Motor neuron (in vitro differentiated cells): Measurements from ENCODE around the gene SLC6A9. TPM values are rescaled to one million over a fixed set of nuclear protein-coding genes. Genes with fewer than 3 reads are reported as not detected.

Experiments used
- ATAC-seq, 8 experiments: fragments of 200-7000 bp; cut with Tn5 transposase; replicated peaks in 6 of 8; 2 replicates each; pipeline ENCODE4 v1.8.0; 2021; ENCODE audit warnings: mild to moderate bottlenecking in 8 of 8, moderate library complexity in 8 of 8
- H3K27ac ChIP-seq, 2 donors: fragments of 250-450 bp; sonication (Bioruptor Pico); 2 replicates each; pipeline ENCODE4 v1.9.0; 2021; ENCODE audit warnings: antibody characterized with exemption in 2 of 2, mild to moderate bottlenecking in 2 of 2, moderate library complexity in 1 of 2
- H3K4me1 ChIP-seq, 2 donors: fragments of 250-450 bp; sonication (Bioruptor Pico); replicated peaks in 1 of 2; 2 replicates each; pipeline ENCODE4 v1.6.1; 2021; ENCODE audit warnings: antibody characterized with exemption in 2 of 2, mild to moderate bottlenecking in 2 of 2, moderate library complexity in 1 of 2
- H3K4me3 ChIP-seq, 5 donors: fragments of 250-450 bp; sonication (Bioruptor Pico); 2 replicates each; pipeline ENCODE4 v1.9.0; 2021; ENCODE audit warnings: antibody characterized with exemption in 5 of 5, mild to moderate bottlenecking in 5 of 5, moderate library complexity in 4 of 5
- WGBS, 10 experiments: fragments of 450-650 bp; shearing (Covaris generic); methylation state at CpG; one replicate each; pipeline ENCODE4 v1.0.0; 2022; 5-methylcytosine and 5-hydroxymethylcytosine counted together
- in situ Hi-C, 9 experiments: fragments of 400-800 bp; cut with MboI; loops; one replicate each; pipeline ENCODE4 v1.15.0; 2021; ENCODE audit warnings: low sequenced_read_pairs in 9 of 9, low pct_unique_long_range_greater_than_20kb in 2 of 9; ENCODE audit not compliant: unreplicated experiment in 9 of 9
- total RNA-seq, 8 experiments: library from RNA; unstranded; fragments of 300-600 nt; gene quantifications; 2 replicates each; pipeline versions ENCODE4 v1.2.3 to v1.2.4, GENCODE V29; 2022

The SLC6A9 gene
- total RNA-seq, 8 experiments from 2014 or later = 5.2 to 31.6 (median 14.1) TPM

DNA sequence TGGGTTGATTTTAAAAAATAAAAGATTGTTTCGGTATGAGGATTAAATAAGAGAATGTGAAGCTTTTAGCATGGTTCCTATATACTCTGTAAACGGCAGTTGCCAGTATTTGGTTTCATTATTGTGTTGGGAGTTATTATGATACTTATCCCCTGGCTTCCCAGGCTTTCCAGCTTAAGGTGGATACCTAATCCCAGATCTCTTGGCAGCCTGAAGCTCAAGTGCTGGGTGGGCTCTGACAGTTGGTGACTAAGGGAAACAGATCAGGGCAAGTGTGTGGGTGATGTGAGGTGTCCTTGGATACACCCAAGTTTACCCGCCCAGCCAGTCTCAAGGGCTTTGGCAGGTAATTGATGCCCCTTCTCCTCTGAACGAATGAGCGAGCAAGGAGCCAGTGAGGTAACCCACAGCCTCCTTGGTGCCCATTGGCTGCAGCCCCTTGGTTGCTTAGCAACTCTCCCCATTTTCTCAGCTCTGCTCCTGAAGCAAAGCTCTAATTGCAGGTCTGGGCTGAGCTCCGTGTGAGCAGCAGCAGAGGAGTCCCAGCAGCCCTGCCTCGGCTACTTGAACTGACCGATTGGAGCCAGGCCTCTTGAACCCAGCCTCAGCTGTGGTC, 78.4 kb downstream of the SLC6A9 start:
- 27 to 100% (median 57%) methylated on average over 1 to 8 of the region's 8 CpGs; no CpG with 5 or more reads in 1 of the 10 experiments for WGBS, 10 experiments
- ATAC-seq = peak in 5 of 8 experiments; percentile 96 to 98 (median 96)
- Histone ChIP-seq H3K27ac (peak overlapping the region; percentile 53 to 59), H3K4me1 (peaks cover 26 to 34% of the 10 kb centered on the region in 2 donors), H3K4me3 (peak overlapping the region; percentile 9 to 16 (median 12))
- in situ Hi-C loops = no loop called here

DNA sequence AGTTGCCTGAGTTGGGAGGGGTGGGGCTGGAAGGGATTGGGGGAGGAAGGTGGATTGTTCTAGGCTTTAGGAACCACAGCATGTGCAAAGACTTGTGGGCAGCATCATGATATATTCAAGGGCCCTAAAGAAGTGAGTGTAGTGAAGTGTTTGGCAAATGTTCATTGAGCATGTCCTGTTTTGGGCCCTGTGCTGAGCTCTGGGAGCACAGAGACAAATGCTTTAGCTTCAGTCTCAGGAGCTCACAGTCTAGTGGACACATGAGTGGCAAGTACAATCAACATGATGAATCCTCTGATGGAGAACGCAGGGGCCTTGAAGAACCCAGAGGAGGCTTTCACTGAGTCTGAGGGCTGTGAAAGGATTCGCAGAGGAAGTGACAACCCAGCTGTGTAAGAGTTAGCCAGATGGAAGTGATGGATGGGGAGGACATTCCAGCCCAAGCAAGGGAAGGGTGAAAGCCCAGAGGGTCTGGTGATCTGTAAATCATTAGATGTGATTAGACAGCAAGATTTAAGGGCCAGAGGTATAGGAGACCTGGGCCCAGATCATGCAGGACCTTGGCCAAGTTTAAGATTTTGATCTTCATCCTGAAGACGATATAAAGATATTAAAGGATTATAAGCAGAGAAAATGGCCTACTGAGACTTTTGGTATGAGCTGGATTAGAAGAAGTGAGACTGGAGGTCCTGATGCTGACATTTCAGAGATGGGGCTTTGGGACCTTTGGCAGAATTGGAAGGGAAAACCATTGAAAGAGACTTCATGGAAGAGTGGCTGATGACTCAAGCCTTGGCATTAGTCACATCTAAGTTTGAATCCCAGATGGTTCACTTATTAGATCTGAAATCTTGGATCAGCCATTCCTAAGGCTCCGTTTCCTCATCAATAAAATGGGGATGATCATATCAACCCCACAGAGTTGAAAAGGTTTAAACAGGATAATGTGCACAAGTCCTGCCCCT, 80.0 kb downstream of the SLC6A9 start:
- in situ Hi-C loops = no loop called here
- Histone ChIP-seq H3K4me1 (peaks cover 29 to 37% of the 10 kb centered on the region in 2 donors), H3K27ac (no peak overlapping the region), H3K4me3 (no peak overlapping the region)
- ATAC-seq = no peak
- WGBS, 10 experiments = 65 to 100% (median 80%) methylated on average over 1 to 4 of the region's 4 CpGs; no CpG with 5 or more reads in 3 of the 10 experiments

- in situ Hi-C loops = loop anchor here in 6 of 9 experiments (10.0 to 25.0 kb wide), 3 partner anchors 185 to 412 kb away; partner anchors contain the start of gene PTPRF (in 4 of the 6)
- 0 to 100% (median 87%) methylated on average over 1 to 11 of the region's 13 CpGs; no CpG with 5 or more reads in 3 of the 10 experiments for WGBS, 10 experiments
Measured at GRCh38 chr1:43949678-43950077, 81.6 kb downstream of the SLC6A9 start.

DNA sequence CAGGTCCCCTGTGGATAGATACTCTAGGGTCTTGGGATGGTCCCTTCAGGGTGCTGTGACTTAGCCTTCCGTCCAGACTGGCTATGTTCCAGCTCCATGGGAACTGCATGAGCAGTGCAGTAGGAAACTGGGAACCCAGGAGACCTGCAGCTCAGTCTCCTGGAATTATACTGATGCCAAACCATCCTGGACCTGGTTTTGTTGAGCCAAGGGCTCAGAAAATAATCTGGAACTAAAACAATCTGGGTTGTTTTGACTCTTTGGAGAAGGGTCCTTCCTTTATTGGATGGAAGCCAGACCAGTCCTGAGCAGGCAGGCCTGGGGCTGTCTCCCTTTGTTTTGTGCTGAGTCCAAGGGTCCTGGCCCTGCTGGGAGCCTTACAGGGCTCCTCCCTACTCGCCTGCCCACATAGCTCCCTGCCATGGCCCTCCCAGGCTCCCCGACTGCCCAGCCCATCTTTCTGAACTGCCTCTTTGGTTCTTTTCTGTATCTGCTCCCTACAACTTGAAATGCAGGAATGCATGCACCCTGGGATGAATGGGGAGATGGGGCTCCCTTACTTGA, 83.3 kb downstream of the SLC6A9 start:
- H3K4me1 ChIP-seq = peaks cover 21 to 28% of the 10 kb centered on the region in 2 donors
- in situ Hi-C loops = loop anchor here in 6 of 9 experiments (10.0 to 25.0 kb wide), 3 partner anchors 183 to 411 kb away; partner anchors contain the start of gene PTPRF (in 4 of the 6)
- 8 to 100% (median 44%) methylated on average over 1 to 3 of the region's 3 CpGs; no CpG with 5 or more reads in 3 of the 10 experiments for WGBS, 10 experiments
- no peak overlapping the region for H3K27ac ChIP-seq
- no peak for ATAC-seq
- H3K4me3 ChIP-seq = peak overlapping the region; percentile 57 to 88 (median 65)

More at GRCh38 chr1:43949678-43950077, 81.6 kb downstream of the SLC6A9 start:
- Histone ChIP-seq H3K27ac (no peak overlapping the region), H3K4me3 (no peak overlapping the region), H3K4me1 (peaks cover 37 to 44% of the 10 kb centered on the region in 2 donors)
- ATAC-seq = no peak

DNA sequence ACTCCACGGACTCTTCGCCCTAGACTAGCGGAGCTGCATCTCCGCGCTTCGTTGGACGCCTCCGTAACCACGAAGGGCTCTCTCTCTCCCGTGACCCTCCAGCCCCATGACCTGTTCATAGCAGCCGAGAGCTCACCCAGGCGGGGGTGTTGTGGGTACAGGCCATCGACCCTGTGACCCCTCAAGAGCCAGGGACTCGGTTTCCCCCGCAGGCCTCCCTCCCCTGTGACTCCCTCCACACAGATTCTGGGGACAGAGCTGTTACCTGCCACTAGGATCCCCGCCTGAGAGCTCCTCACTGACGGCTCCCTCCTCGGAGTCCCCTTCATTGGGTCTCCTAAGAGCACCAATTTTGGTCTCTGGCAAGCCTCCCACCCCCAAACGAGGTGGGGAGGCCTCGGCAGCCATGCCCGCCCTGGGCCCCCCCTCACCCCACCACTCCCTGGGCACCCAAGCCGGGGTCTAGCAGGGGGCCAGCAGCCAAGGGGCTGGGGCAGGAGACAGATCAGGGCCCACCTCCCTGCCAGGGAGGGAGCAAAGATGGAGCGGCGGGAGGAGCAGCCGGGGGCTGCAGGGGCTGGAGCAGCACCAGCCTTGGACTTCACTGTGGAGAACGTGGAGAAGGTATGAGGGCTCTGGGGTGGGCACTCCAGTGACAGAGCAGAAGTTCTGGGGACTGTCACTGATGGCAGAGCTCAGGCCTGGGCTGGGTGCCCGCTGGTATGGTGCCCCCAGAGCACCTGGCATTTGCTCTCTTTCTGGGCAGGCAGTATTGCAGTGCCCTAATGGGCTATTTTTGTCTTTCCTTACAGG, 84.0 kb downstream of the SLC6A9 start:
- Histone ChIP-seq H3K4me1 (peaks cover 17 to 23% of the 10 kb centered on the region in 2 donors), H3K4me3 (peak overlapping the region; percentile 57 to 88 (median 65)), H3K27ac (peak overlapping the region; percentile 97 to 100)
- ATAC-seq = no peak
- in situ Hi-C loops = loop anchor here in 6 of 9 experiments (10.0 to 25.0 kb wide), 3 partner anchors 182 to 410 kb away; partner anchors contain the start of gene PTPRF (in 4 of the 6)
- WGBS, 10 experiments = 0 to 67% (median 8%) methylated on average over 1 to 11 of the region's 27 CpGs; no CpG with 5 or more reads in 5 of the 10 experiments

Other genes starting within 250 kb of the SLC6A9 start
- gene ARTN, start 97.7 kb downstream of the SLC6A9 start, total RNA-seq = 1 to 10 TPM in 4 of 8 experiments, under 1 TPM in 4; 0.21 to 3.5 (median 1.3) TPM
- 10 to 100 TPM; 21.1 to 30.4 (median 26.7) TPM for gene IPO13, start 84.5 kb downstream of the SLC6A9 start, total RNA-seq
- 10 to 100 TPM; 18.8 to 45.2 (median 36.7) TPM for gene DPH2, start 61.5 kb downstream of the SLC6A9 start, total RNA-seq
- 100 to 1,000 TPM; 106 to 333 (median 237) TPM for gene ATP6V0B, start 56.5 kb downstream of the SLC6A9 start, total RNA-seq
- gene B4GALT2, start 52.3 kb downstream of the SLC6A9 start, total RNA-seq = 10 to 100 TPM; 36.6 to 83.3 (median 54.3) TPM
- gene CCDC24, start 39.9 kb downstream of the SLC6A9 start, total RNA-seq = 10 to 100 TPM in 2 of 8 experiments, 1 to 10 TPM in 6; 2.9 to 13.3 (median 6.3) TPM
- under 1 TPM in 5 of 8 experiments, not detected in 3; 0.09 to 0.62 (median 0.17) TPM for gene KLF17, start 87.4 kb upstream of the SLC6A9 start, total RNA-seq
- under 1 TPM in 2 of 8 experiments, not detected in 6; 0.13 to 0.19 TPM for gene KLF18, start 110.2 kb upstream of the SLC6A9 start, total RNA-seq
- gene DMAP1, start 182.0 kb upstream of the SLC6A9 start, total RNA-seq = 10 to 100 TPM; 13.3 to 58.8 (median 45.4) TPM